Measurements from ENCODE around the gene ADARB2.

DNA sequence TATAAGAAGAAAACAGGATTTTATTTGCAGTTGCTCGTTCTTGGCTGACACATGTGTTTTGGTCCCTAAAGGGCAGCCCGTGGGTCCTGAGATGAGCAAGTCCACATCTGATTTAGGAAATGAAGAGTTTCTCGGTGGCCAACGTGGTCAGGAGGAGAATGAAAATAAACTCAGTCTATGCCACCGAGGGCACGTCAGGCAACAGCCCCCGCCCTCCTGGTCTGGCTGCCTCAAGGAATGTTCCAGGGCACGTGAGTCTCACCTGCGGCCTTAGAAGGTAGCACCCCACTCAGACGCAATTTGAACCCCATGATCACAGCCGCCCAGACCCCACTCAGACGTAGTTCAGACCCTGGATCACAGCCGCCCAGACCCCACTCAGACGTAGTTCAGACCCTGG, 197.2 kb downstream of the ADARB2 start:
- no peak for TF ChIP-seq ZNF384 (IDR thresholded peaks at IDR 0.05; ENCODE audit: borderline replicate concordance, low read depth, low read length)
- TF ChIP-seq MYC (IDR thresholded peaks at IDR 0.05; ENCODE audit: insufficient read depth, insufficient read length, insufficient replicate concordance, low read length, severe bottlenecking): no peak
- no peak for TF ChIP-seq POLR2A (IDR thresholded peaks at IDR 0.05; ENCODE audit: low read depth, low read length)
- no peak for TF ChIP-seq BACH1 (IDR thresholded peaks at IDR 0.05; ENCODE audit: borderline replicate concordance)
- TF ChIP-seq, protein P1, sequence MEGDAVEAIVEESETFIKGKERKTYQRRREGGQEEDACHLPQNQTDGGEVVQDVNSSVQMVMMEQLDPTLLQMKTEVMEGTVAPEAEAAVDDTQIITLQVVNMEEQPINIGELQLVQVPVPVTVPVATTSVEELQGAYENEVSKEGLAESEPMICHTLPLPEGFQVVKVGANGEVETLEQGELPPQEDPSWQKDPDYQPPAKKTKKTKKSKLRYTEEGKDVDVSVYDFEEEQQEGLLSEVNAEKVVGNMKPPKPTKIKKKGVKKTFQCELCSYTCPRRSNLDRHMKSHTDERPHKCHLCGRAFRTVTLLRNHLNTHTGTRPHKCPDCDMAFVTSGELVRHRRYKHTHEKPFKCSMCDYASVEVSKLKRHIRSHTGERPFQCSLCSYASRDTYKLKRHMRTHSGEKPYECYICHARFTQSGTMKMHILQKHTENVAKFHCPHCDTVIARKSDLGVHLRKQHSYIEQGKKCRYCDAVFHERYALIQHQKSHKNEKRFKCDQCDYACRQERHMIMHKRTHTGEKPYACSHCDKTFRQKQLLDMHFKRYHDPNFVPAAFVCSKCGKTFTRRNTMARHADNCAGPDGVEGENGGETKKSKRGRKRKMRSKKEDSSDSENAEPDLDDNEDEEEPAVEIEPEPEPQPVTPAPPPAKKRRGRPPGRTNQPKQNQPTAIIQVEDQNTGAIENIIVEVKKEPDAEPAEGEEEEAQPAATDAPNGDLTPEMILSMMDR (IDR thresholded peaks at IDR 0.05 in 2 of 3, conservative IDR thresholded peaks at IDR 0.05 in 1 of 3; ENCODE audit: control insufficient read depth in 2 of 3, extremely low read depth in 1 of 3, insufficient read depth in 1 of 3, low read depth in 3 of 3, low read length in 3 of 3): no peak
- no peak for TF ChIP-seq RCOR1 (conservative IDR thresholded peaks at IDR 0.05; ENCODE audit: low read depth, low read length)
- no peak for TF ChIP-seq TAF1 (IDR thresholded peaks at IDR 0.05; ENCODE audit: borderline replicate concordance, low read depth, low read length)

All from GM12878 (cell line).